Epithelial cell of esophagus (primary cell): ENCODE results near the gene KCNK7.

Source experiments
- DNase-seq: peaks from one replicate; pipeline ENCODE4 v3.0.0; 2010; ENCODE audit warnings: low read depth
- H3K4me3 ChIP-seq: 2 replicates; pipeline ENCODE4 v1.5.1; 2011; ENCODE audit warnings: mild to moderate bottlenecking, low read length, control low read depth
- CTCF ChIP-seq: IDR thresholded peaks from 2 replicates; pipeline ENCODE4 v1.5.1; 2011; ENCODE audit warnings: low read depth, mild to moderate bottlenecking, low read length, control low read depth, inconsistent platforms; ENCODE audit not compliant: insufficient read depth; ENCODE audit errors: missing control alignments

The KCNK7 gene

GRCh38 chr11:65634440-65634839 is 38.8 kb upstream of the KCNK7 start:
- no peak for DNase-seq
- TF ChIP-seq CTCF: no peak
- no peak overlapping the region for H3K4me3 ChIP-seq

GRCh38 chr11:65634109-65634436 is 38.5 kb upstream of the KCNK7 start:
- DNase-seq: no peak

GRCh38 chr11:65633390-65634108 is 37.9 kb upstream of the KCNK7 start:
- DNase-seq: no peak
- no peak for TF ChIP-seq CTCF
- no peak overlapping the region for H3K4me3 ChIP-seq

More at GRCh38 chr11:65634109-65634436, 38.5 kb upstream of the KCNK7 start:
- no peak for TF ChIP-seq CTCF
- H3K4me3 ChIP-seq: no peak overlapping the region

- TF ChIP-seq CTCF: no peak
- no peak for DNase-seq
- no peak overlapping the region for H3K4me3 ChIP-seq
Measured at GRCh38 chr11:65630215-65630614, 34.6 kb upstream of the KCNK7 start.

GRCh38 chr11:65629579-65629978 is 34.0 kb upstream of the KCNK7 start:
- no peak for TF ChIP-seq CTCF
- DNase-seq: no peak
- H3K4me3 ChIP-seq: no peak overlapping the region

GRCh38 chr11:65627202-65627601 is 31.6 kb upstream of the KCNK7 start:
- TF ChIP-seq CTCF: no peak
- no peak overlapping the region for H3K4me3 ChIP-seq
- DNase-seq: no peak

GRCh38 chr11:65625628-65626342 is 30.2 kb upstream of the KCNK7 start:
- TF ChIP-seq CTCF: peak; percentile 46
- DNase-seq: peak; percentile 44
- H3K4me3 ChIP-seq: no peak overlapping the region
